SIG-M5 (cell line): Measurements from ENCODE around the gene ARHGAP28.
"Not testable (repeated sequence)": the region's sequence is repeated elsewhere in the genome, so short reads cannot be mapped to it uniquely, and the experiment has no call there.

Source experiments
- DNase-seq: peaks from one replicate; lab custom pipeline; 2025; lab: John Stamatoyannopoulos, UW

Gene ARHGAP28

DNA sequence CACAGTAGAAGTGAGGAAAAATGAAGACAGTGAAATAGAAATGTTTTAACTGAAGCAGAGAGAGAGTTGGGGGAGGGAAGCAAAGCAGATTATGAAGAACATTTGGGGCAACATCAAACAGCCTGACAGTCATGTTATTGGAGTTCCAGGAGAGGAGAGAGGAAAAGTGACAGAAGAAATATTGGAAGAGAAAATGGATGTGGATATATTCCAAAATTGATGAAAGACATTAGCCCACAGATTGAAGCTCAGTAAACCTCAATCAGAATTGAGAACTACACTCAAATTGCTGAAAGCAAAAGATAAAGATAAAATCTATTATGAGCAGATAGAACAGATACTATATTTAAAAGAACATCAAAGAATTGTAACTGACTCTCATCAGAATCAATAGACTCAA lies 90.8 kb downstream of the ARHGAP28 start:
- no peak for DNase-seq

DNA sequence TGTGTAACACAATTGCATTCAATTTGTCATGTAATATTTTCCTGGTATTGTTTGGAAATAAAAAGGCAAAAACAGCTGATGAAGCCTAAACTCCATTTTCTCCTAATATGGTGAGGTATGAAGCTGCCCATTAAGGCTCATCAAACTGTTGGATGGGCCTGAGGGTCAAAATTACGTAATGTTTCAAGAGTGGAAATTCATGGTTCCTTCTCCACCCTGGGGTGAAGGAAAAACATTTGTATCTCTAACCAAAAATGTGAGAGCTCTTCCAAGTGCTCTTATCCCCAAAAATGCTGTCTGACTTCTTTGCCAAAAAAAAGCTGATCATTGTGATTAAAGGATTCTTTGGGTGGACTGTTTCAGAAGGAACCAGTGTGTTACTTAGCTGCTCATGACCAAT lies 91.8 kb downstream of the ARHGAP28 start:
- DNase-seq, result no peak

DNA sequence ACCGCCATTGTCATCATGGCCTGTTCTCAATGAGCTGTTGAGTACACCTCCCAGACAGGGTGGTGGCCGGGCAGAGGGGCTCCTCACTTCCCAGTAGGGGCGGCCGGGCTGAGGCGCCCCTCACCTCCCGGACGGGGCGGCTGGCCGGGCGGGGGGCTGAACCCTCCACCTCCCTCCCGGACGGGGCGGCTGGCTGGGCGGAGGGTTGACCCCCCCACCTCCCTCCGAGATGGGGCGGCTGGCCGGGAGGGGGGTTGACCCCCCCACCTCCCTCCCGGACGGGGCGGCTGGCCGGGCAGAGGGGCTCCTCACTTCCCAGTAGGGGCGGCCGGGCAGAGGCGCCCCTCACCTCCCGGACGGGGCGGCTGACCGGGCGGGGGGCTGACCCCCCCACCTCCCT lies 97.6 kb downstream of the ARHGAP28 start:
- not testable (repeated sequence) for DNase-seq

DNA sequence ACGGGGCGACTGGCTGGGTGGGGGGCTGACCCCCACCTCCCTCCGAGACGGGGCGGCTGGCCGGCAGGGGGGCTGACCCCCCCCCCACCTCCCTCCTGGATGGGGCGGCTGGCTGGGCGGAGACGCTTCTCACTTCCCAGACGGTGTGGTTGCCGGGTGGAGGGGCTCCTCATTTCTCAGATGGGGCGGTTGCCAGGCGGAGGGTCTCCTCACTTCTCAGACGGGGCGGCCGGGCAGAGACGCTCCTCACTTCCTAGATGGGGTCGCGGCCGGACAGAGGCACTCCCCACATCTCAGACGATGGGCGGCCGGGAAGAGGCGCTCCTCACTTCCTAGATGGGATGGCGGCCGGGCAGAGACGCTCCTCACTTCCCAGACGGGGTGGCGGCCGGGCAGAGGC lies 98.0 kb downstream of the ARHGAP28 start:
- DNase-seq, result not testable (repeated sequence)

DNA sequence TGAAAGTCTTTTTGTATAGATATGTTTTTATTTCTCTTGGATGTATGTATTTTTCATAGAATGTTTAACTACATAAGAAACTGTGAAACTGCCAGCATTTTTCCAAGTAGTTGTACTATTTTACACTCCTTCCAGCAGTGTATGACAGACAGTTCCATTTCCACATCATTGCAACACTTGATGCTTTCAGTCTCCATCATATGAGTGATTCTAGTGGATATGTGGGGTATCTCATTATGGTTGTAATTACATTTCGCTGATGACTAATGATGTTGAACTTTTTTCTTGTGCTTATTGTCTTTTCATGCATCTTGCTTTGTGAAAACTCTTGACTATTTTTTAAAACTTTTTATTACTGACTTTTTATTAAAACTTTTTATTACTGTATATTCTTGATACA lies 101.4 kb downstream of the ARHGAP28 start:
- DNase-seq, result no peak

DNA sequence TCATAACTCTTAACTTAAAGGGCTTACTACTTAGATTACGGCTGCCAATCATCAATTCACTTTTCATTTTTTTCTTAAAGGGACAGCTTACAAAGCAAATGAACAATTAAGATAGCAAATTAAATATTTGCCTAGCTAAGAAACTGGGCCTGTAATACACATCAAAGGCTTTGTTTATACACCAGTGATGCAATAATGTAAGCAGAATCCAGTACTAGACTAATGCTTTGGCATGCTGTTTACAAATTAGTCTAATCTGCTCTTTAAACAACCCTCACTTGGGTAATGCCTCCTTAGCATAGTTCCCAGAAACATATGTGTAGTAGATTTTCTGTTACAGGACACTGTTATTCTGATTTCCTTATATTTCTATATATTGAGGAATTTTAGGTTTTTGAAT lies 105.8 kb downstream of the ARHGAP28 start:
- no peak for DNase-seq

DNA sequence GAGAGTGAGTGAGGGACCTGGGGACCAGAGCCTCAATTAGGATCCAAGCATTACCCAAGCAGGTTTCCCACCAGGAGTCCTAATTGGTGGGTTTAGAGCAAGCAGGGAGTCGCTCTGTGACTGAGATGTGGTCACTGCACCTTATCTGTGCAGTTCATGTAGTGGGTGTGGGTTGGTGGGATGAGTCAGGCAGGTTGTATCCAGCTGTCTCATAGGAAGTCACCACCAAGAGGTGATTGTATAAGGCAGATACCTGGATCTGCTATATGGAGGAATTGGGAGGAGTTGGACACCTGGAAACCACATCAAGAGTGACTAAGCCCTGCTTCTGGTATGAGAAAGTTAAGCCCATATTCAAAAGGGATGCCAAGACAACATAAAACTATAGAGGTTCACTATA lies 106.8 kb downstream of the ARHGAP28 start:
- DNase-seq, result no peak

DNA sequence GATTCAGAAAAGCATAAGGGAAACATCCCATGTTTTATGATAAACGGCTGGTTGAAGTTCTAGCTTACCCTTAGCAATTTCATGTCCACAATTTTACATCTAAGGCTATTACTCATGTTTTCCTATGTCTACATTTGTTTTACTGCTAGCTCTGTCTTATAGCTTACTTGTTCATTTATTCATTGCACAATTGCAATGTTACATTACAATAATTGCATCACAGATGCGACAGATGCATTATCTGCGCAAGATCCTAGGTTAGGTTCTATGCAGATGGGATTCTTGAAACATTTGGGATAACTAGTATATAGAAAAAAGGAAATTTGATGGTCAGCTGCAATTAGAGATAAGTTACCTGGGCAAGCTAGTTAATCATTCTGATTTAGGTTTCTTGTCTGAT lies 108.4 kb downstream of the ARHGAP28 start:
- DNase-seq, result no peak

DNA sequence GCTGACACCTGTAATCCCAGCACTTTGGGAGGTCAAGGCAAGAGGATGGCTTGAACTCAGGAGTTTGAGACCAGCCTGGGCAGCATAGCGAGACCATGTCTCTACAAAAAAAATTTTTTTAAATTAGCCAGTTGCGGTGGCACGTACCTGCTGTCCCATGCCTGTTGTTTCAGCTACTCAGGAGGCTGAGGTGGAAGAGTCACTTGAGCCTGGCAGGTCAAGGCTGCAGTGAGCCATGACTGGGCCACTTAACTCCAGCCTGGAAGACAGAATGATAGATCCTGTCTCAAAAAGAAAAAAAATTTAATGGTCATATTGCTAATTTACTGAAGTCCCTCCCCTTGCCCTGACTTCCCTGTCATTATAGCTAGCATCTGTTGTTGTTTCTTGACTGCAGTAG lies 112.6 kb downstream of the ARHGAP28 start:
- DNase-seq, result no peak

DNA sequence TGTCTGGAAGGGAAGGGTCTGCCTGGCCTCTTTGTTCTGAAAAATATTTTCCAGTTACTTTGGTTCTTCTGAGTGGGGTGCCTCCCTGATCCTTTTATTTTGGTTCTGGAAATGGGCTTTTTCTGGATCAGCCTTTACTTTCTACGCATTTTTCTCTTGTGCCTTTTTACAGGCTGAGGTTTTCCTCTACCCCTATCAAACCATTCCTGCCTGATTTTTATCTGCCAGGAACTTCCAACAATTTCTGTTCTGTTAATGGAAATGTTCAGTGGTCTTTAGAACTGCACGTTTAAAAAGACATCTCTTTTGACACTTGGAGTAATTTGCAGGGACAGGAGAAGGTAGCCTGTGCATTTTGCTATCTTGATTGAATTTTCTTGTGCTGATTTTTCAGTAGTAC lies 113.8 kb downstream of the ARHGAP28 start:
- DNase-seq, result no peak

DNA sequence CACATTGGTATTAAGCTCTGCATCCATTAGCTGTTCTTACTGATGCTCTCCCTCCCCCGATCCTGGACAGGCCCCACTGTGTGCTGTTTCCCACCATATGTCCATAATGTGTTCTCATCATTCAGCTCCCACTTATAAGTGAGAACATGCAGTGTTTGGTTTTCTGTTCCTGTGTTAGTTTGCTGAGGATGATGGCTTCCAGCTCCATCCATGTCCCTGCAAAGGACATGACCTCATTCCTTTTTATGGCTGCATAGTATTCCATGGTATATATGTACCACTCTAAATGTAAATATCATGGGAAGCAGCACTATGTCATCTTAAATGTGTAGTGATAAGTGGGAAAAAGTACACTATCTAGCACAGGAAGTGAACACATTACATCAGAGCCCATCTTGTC lies 116.0 kb downstream of the ARHGAP28 start:
- not testable (repeated sequence) for DNase-seq

DNA sequence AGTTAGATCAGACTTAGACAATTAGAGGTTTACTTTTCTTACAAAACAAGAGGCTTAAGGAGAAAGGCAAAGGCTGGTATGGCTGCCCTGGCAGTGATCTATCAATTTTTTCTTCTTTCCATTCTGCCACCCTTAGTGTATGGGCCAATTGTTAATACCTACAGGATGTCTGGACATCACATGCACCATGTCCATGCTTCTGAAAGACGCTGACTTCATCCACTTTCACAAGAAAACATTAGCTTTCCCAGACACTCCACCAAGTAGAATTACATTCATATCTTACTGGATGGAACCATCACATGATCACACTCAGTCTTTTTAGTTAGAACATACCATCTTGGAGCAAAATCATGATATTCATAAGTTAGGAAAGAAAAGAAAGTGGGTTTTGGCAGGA lies 120.9 kb downstream of the ARHGAP28 start:
- no peak for DNase-seq

DNA sequence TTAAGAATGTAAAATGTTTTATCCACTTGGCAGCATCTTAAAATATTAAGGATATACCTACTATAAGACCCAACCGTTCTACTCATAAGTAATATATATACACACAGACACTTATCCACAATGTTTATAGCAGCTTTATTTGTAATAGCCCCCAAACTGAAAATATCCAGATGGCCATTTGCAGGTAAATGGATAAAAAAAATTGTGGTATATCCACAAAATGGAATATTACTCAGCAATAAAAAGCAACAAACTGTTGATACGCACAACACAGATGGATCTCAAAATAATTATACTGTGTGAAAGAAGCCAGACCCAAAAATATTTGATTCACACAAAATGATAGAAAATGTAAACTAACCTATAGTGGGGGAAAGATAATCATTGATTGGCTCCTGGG lies 122.0 kb downstream of the ARHGAP28 start:
- no peak for DNase-seq

DNA sequence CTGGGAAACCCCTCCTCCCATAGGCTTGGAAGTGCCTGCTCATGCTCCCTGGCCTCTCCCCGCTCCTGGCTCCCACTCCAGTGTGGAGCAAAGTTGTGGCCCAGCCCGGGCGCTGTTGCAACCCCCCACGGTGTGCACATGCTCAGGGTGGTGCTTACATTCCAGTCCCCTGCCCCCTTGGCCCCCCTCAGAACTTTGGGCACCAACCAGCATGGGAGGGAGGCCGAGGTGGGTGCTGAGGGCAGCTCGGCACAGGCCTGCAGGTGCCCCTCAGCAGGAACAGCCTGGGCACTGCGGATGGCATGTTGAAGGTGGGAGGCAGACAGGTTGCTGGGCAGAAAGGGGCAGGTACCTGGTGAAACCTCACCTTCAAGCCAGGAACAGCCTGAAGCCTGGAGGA lies 125.3 kb downstream of the ARHGAP28 start:
- DNase-seq, result no peak

DNA sequence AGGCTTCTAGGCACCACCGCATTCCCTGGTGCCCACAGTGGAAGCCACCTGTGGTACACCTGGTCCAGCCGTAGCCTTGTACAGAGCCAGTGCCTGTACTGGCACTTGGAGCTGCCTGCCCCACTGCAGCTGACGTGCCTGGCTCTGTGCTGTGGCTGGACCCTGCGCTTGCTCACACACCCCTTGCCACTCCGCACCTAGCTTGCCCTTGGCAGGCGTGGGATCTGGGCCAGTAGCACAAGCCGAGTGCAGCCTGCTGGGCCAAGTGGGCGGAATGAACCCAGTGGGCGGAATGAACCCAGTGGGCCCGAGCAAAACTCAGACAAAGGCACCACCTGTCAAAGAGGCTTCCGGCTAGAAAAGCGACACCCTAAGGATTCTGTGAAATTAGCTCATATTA lies 126.3 kb downstream of the ARHGAP28 start:
- no peak for DNase-seq

DNA sequence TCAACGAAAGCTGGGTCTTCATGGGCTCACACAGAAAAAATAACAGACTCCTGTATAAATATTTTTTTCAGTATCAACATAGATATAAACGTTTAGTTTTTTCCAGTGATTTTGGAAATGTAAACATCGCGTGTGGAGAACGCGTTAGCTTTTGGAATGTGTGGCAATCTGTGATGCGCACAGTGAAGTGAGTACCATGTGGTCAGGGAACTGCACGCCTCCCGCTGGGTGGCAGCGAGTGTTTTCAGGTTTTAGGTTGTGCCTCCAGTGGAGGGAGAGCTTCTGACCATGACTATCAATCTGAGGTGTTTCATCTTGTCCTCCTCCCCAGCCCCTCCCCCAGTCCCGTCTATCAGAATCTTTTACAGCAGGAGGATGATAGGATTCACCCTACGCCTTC lies 127.8 kb downstream of the ARHGAP28 start:
- no peak for DNase-seq

DNA sequence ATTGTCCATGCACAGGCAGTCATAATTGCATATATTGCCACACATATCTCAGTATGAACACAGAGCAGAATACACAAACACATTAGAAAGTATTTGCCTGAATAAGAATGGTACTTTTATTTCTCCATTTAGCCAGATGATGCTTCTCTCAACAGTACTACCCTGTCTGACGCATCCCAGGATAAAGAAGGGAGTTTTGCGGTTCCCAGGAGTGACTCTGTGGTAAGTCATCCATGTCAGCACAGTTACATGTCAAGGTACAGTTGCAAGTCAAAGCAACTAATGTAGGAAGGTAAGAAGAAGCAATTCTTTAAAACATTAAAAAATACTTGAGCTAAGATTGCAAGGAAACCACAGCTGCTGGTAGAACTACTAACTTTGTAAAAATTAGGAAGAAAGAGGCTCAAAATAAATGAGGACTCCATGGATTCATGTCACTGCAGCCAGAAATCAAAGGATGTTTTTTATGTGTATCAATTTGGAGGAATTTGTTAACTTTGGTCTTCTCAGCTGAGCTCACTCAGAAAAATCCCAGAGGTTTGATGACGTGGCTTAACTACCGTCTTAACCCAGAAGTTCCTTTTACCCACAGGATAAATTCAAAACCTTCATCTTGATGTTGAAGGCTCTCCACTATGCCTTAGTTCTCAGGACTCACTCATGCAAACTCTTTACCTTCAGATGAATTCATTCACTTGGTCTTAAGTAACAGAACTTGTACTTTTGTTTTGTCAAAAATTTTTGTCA lies 130.3 kb downstream of the ARHGAP28 start:
- DNase-seq, result no peak

DNA sequence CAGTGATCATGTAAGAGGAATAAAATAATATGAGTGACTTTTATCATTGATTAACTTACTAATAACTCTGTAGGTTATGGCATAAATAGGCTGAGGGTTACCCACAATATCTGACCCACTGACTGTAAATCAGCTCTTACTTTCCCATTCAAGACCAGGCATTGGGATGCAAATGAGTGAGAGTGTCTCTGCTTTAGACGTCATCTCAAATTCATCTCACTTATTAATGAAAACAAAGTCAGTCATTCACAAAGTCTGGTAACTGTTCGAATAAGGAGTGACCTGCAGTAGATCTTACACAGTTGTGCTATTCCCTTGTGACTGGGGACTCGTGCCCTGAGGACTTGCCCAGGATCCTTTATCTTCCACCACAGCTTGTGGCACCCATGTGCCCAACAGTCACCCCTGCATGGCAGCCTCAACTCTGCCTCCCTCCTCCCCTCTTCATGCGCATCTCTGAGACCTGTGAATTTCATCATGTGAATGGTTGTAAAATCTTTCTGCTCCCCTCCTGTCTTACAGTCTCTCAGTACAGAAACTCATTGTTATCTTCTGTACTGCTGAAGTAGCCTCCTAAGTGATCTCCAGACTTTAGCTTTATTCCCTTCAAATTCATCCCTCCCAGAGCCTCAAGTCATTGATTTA lies 131.4 kb downstream of the ARHGAP28 start:
- DNase-seq, result no peak

DNA sequence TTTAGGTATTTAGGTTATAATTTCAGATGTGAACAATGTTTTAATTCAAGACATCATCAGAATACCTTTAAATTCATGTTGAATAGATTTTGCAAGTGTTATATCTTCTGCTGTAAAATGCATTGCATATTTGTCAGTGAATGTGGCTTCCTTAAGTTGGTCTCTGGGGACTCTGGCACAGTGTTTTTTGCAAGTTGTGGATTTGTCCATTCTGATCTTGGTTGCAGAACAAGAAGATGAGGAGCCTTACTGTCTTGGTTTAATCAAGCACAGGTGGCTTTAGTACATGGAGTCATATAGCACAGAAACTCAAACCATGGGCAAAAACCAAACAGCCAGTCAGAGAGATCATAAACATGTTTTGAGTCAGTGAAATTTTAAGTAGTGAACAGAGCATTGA lies 135.7 kb downstream of the ARHGAP28 start:
- DNase-seq, result no peak

DNA sequence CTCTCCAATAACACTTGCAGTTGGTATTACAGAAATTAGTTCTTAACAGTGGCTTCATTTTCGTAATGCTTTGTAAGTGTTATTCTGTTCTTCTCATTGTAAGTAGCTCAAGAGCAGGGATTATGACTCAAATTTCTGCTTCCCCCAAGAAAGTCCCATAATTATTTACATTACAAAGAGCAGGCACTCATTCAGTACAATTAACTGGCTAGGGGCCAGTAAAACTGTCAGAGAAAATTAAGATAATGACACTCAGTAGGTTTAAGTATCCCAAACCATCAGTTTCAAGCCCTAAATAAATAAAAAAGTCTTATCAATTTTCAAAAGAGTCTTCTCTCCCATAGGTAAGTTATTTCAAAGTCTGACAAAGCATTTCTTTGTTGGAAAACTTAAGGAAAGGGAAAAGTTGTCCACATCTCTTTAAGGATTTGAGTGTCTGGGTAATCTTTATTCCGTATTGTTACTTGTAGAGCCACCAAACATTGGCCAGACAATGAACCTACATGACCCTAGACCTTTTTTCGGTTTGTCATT lies 137.1 kb downstream of the ARHGAP28 start:
- no peak for DNase-seq

DNA sequence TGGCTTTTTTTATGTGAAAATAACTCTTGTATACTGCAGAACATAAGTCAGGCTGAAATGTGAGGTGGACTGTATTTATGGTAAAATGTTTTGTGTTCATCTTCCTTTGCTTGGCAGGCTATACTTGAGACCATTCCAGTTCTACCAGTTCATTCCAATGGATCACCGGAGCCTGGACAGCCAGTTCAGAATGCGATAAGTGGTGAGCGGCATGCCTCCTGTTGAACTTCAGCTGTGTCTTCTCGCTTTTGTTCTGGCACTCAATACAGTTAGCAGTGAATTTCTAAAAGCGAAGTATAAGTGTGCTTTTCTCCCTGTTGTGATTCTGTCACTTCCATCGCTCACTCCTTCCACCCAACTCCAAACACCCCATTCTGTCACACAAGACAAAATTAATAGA lies 138.5 kb downstream of the ARHGAP28 start:
- no peak for DNase-seq

DNA sequence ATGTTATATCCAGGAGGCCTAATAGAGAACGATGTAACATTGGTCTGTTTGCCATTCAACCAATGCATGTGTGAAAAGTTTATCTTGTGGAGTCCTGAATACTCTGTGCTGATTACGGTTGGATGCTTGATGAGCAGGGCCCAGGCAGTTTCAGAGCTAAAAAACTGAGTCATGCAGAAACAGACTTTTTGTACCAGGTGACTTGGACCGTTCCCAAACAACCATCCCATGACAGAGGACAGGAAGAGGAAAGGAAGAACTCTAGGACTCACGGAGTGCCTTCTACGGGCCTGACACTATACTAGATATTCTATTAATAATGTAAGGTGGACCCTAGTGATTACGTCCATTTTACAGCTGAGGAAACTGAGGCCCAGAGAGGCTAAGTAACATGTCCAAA lies 142.1 kb downstream of the ARHGAP28 start:
- DNase-seq, result no peak

DNA sequence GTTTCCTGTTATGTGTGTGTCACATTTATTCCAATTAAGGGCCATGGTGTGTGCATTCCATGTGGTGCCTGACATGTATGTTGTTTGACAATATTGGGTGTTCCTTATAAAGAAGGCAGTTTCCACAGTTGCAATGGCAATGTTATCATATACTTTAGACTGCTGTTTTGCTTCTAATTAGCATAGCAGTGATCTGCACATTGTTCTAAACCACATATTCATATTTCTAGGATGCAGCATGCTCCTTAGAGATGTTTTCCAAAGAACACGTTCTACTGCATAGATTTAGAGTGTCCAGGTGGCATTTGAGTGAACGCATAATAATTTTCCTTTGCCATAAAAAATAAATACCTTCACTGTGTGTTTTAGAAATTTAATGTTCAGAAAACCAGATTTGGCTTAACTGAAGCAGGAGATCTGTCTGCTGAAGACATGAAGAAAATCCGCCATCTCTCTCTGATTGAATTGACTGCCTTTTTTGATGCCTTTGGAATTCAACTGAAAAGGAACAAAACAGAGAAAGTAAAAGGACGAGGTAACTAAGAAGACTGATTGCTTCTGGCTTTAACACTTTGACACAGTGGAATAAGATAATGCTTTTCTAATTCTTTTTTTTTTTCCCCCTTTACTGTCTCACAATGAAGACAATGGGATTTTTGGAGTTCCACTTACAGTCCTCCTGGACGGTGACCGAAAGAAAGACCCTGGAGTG lies 143.7 kb downstream of the ARHGAP28 start:
- no peak for DNase-seq
